Astrocyte (in vitro differentiated cells and primary cell): Measurements from ENCODE around the gene CTNND2. TPM values are rescaled to one million over a fixed set of nuclear protein-coding genes. Genes with fewer than 3 reads are reported as not detected.

Experiments used
- DNase-seq: peaks from one replicate; pipeline ENCODE4 v3.0.0-alpha.2; 2010; ENCODE audit warnings: low read depth
- FAIRE-seq: peaks from 2 replicates; lab custom pipeline; 2011; peaks lifted over from hg19 to GRCh38; lab: Jason Lieb, UNC
- H2AFZ ChIP-seq: 2 replicates; pipeline ENCODE4 v1.6.0; 2012; ENCODE audit warnings: low read depth, low read length, inconsistent platforms
- H3K27ac ChIP-seq: 2 replicates; pipeline ENCODE4 v1.5.1; 2011; ENCODE audit warnings: low read depth, low read length, inconsistent platforms
- H3K27me3 ChIP-seq: 2 replicates; pipeline ENCODE4 v1.6.0; 2011; ENCODE audit warnings: low read length, inconsistent platforms; ENCODE audit not compliant: insufficient read depth
- H3K36me3 ChIP-seq: 2 replicates; pipeline ENCODE4 v1.5.1; 2011; ENCODE audit warnings: low read length, inconsistent platforms; ENCODE audit not compliant: insufficient read depth
- H3K4me1 ChIP-seq: 2 replicates; pipeline ENCODE4 v1.5.1; 2011; ENCODE audit warnings: low read length, inconsistent platforms; ENCODE audit not compliant: insufficient read depth
- H3K4me2 ChIP-seq: 2 replicates; pipeline ENCODE4 v1.6.0; 2012; ENCODE audit warnings: low read length, inconsistent platforms
- H3K4me3 ChIP-seq: 2 replicates; pipeline ENCODE4 v1.5.1; 2011; ENCODE audit warnings: low read depth, mild to moderate bottlenecking, low read length, inconsistent platforms; ENCODE audit not compliant: insufficient read depth
- H3K79me2 ChIP-seq: 2 replicates; pipeline ENCODE4 v1.6.0; 2012; ENCODE audit warnings: mild to moderate bottlenecking, low read length, inconsistent platforms; ENCODE audit not compliant: insufficient read depth
- H3K9ac ChIP-seq: 2 replicates; pipeline ENCODE4 v1.6.0; 2012; ENCODE audit warnings: mild to moderate bottlenecking, low read length, inconsistent platforms
- H3K9me3 ChIP-seq: 2 replicates; pipeline ENCODE4 v1.5.1; 2012; ENCODE audit warnings: low read depth, mild to moderate bottlenecking, low read length, inconsistent platforms; ENCODE audit not compliant: insufficient read depth
- H4K20me1 ChIP-seq: 2 replicates; pipeline ENCODE4 v1.6.0; 2012; ENCODE audit warnings: low read length, inconsistent platforms; ENCODE audit not compliant: insufficient read depth
- H3K27ac Mint-ChIP-seq: one replicate; pipeline ENCODE4 v1.8.0; 2021; ENCODE audit warnings: mild to moderate bottlenecking, mixed read lengths; ENCODE audit not compliant: unreplicated experiment
- H3K27me3 Mint-ChIP-seq: one replicate; pipeline ENCODE4 v1.8.0; 2021; ENCODE audit warnings: low read depth, mixed read lengths; ENCODE audit not compliant: unreplicated experiment
- H3K36me3 Mint-ChIP-seq: one replicate; pipeline ENCODE4 v1.8.0; 2021; ENCODE audit warnings: low read depth, mixed read lengths; ENCODE audit not compliant: unreplicated experiment
- H3K4me1 Mint-ChIP-seq: one replicate; pipeline ENCODE4 v1.8.0; 2021; ENCODE audit warnings: low read depth, mixed read lengths; ENCODE audit not compliant: unreplicated experiment
- H3K4me3 Mint-ChIP-seq: one replicate; pipeline ENCODE4 v1.8.0; 2021; ENCODE audit warnings: mild to moderate bottlenecking, moderate library complexity, mixed read lengths; ENCODE audit not compliant: unreplicated experiment
- H3K9me3 Mint-ChIP-seq: one replicate; pipeline ENCODE4 v1.8.0; 2021; ENCODE audit warnings: mild to moderate bottlenecking, mixed read lengths; ENCODE audit not compliant: unreplicated experiment
- EZH2 ChIP-seq: IDR thresholded peaks from 2 replicates; pipeline ENCODE4 v1.6.1; 2012; ENCODE audit warnings: mild to moderate bottlenecking, low read length, inconsistent platforms; ENCODE audit not compliant: insufficient read depth
- total RNA-seq: library from RNA; stranded (reverse); gene quantifications from 2 replicates; pipeline ENCODE4 v1.2.1, GENCODE V29; 2021
- TF ChIP-seq, protein P1 (sequence below): IDR thresholded peaks from 2 replicates; pipeline ENCODE4 v1.5.1; 2011; ENCODE audit warnings: low read depth, mild to moderate bottlenecking, inconsistent platforms, low read length, moderate library complexity; ENCODE audit not compliant: insufficient read depth

CTNND2 gene
- total RNA-seq, 1 donor from 2014 or later = 4.5 TPM

DNA sequence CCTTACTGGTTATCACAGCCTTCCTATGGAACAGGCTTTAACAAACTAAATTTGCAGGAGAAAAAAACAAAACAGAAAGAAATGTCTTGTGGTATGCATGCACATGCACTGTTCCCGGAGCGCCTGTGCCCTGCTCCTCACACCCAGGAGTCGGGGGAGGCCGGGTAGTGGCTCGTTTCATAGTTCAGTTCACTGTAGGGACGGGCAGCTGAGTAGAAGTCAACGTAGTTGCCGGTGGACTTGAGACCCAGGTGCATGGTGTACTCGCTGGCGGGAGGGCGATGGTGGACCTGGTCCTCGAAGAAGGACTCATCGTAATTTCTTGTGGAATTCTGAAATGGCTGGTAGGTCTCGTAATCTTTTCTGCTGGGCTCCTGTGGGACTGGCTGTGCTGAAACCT lies 930.9 kb downstream of the CTNND2 start:
- no peak overlapping the region for H3K4me2 ChIP-seq
- Mint-ChIP-seq H3K27ac (no peak overlapping the region), H3K4me1 (peaks cover 3% of the 10 kb centered on the region), H3K36me3 (no peaks in the 10 kb centered on the region), H3K4me3 (no peak overlapping the region), H3K27me3 (peaks cover 47% of the 10 kb centered on the region), H3K9me3 (peaks cover 11% of the 10 kb centered on the region)
- TF ChIP-seq, protein P1, sequence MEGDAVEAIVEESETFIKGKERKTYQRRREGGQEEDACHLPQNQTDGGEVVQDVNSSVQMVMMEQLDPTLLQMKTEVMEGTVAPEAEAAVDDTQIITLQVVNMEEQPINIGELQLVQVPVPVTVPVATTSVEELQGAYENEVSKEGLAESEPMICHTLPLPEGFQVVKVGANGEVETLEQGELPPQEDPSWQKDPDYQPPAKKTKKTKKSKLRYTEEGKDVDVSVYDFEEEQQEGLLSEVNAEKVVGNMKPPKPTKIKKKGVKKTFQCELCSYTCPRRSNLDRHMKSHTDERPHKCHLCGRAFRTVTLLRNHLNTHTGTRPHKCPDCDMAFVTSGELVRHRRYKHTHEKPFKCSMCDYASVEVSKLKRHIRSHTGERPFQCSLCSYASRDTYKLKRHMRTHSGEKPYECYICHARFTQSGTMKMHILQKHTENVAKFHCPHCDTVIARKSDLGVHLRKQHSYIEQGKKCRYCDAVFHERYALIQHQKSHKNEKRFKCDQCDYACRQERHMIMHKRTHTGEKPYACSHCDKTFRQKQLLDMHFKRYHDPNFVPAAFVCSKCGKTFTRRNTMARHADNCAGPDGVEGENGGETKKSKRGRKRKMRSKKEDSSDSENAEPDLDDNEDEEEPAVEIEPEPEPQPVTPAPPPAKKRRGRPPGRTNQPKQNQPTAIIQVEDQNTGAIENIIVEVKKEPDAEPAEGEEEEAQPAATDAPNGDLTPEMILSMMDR = no peak
- no peak for TF ChIP-seq EZH2
- no peak overlapping the region for H3K27ac ChIP-seq
- H3K9ac ChIP-seq = no peak overlapping the region
- FAIRE-seq (no peak), DNase-seq (no peak)
- no peaks in the 10 kb centered on the region for H3K36me3 ChIP-seq
- H3K9me3 ChIP-seq = no peaks in the 10 kb centered on the region
- H3K79me2 ChIP-seq = no peaks in the 10 kb centered on the region
- H4K20me1 ChIP-seq = no peaks in the 10 kb centered on the region
- H3K4me1 ChIP-seq = no peaks in the 10 kb centered on the region
- no peak overlapping the region for H3K4me3 ChIP-seq
- no peaks in the 10 kb centered on the region for H3K27me3 ChIP-seq
- no peak overlapping the region for H2AFZ ChIP-seq

GRCh38 chr5:10969684-10970180 lies 934.5 kb downstream of the CTNND2 start:
- H3K9me3 Mint-ChIP-seq = peaks cover 11% of the 10 kb centered on the region
- peaks cover 64% of the 10 kb centered on the region for H3K27me3 Mint-ChIP-seq
- H3K27me3 ChIP-seq = no peaks in the 10 kb centered on the region
- H3K4me3 ChIP-seq = no peak overlapping the region
- H2AFZ ChIP-seq = no peak overlapping the region
- H3K4me3 Mint-ChIP-seq = no peak overlapping the region
- TF ChIP-seq, protein P1 = no peak
- TF ChIP-seq EZH2 = no peak
- no peaks in the 10 kb centered on the region for H4K20me1 ChIP-seq
- H3K27ac ChIP-seq = no peak overlapping the region
- H3K4me2 ChIP-seq = no peak overlapping the region
- no peaks in the 10 kb centered on the region for H3K4me1 Mint-ChIP-seq
- no peaks in the 10 kb centered on the region for H3K36me3 ChIP-seq
- FAIRE-seq (no peak), DNase-seq (no peak)
- no peaks in the 10 kb centered on the region for H3K9me3 ChIP-seq
- no peak overlapping the region for H3K9ac ChIP-seq
- H3K36me3 Mint-ChIP-seq = no peaks in the 10 kb centered on the region
- H3K79me2 ChIP-seq = no peaks in the 10 kb centered on the region
- no peak overlapping the region for H3K27ac Mint-ChIP-seq
- no peaks in the 10 kb centered on the region for H3K4me1 ChIP-seq

DNA sequence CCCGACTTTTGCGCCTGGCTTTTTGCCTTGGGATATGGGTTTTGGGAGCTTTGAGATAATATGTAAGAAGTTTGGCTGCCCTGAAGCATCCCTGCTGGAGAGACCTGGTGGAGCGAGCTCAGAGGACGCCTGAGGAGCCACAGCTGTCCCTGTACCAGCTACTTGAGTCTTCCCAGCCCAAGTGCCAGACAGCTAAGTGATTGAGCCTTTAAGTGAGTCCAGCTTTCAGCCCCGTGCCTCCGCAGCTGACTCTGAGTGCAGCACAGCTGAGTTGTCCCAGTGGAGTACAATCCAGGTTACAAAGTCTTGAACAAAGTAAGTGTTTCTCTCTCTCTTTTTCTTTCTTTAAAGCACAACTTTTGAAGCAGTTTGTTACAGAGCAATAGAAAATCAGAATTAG lies 939.4 kb downstream of the CTNND2 start:
- Histone ChIP-seq H3K36me3 (no peaks in the 10 kb centered on the region), H2AFZ (no peak overlapping the region), H3K4me1 (no peaks in the 10 kb centered on the region), H3K4me2 (no peak overlapping the region), H4K20me1 (no peaks in the 10 kb centered on the region), H3K27me3 (peaks cover 2% of the 10 kb centered on the region), H3K79me2 (no peaks in the 10 kb centered on the region), H3K27ac (no peak overlapping the region), H3K9ac (no peak overlapping the region), H3K4me3 (no peak overlapping the region), H3K9me3 (no peaks in the 10 kb centered on the region)
- no peaks in the 10 kb centered on the region for H3K36me3 Mint-ChIP-seq
- H3K27ac Mint-ChIP-seq = no peak overlapping the region
- TF ChIP-seq, protein P1 = no peak
- no peak for TF ChIP-seq EZH2
- peaks cover 53% of the 10 kb centered on the region for H3K27me3 Mint-ChIP-seq
- H3K4me1 Mint-ChIP-seq = no peaks in the 10 kb centered on the region
- FAIRE-seq (no peak), DNase-seq (no peak)
- H3K9me3 Mint-ChIP-seq = peaks cover 6% of the 10 kb centered on the region
- H3K4me3 Mint-ChIP-seq = no peak overlapping the region
